Measurements from ENCODE around the gene CD84.
A peak's percentile ranks its signal among the peaks of the same experiment; 100 is the strongest.
"Not testable (repeated sequence)": the region's sequence is repeated elsewhere in the genome, so short reads cannot be mapped to it uniquely, and the experiment has no call there.

Gene CD84

GRCh38 chr1:160608941-160609340, 29.6 kb upstream of the CD84 start:
- no peak for DNase-seq

GRCh38 chr1:160608514-160608913, 29.2 kb upstream of the CD84 start:
- DNase-seq: no peak

GRCh38 chr1:160608057-160608456, 28.8 kb upstream of the CD84 start:
- no peak for DNase-seq

- DNase-seq: no peak
Measured at GRCh38 chr1:160607672-160608032, 28.4 kb upstream of the CD84 start.

GRCh38 chr1:160607011-160607671, 27.8 kb upstream of the CD84 start:
- DNase-seq: peak; percentile 90

GRCh38 chr1:160606611-160607010, 27.3 kb upstream of the CD84 start:
- no peak for DNase-seq

- DNase-seq: no peak
Measured at GRCh38 chr1:160605792-160606479, 26.6 kb upstream of the CD84 start.

- no peak for DNase-seq
Measured at GRCh38 chr1:160605205-160605604, 25.9 kb upstream of the CD84 start.

GRCh38 chr1:160597705-160598104, 18.4 kb upstream of the CD84 start:
- no peak for DNase-seq

- DNase-seq: no peak
Measured at GRCh38 chr1:160597051-160597450, 17.8 kb upstream of the CD84 start.

- no peak for DNase-seq
Measured at GRCh38 chr1:160590488-160590887, 11.2 kb upstream of the CD84 start.

GRCh38 chr1:160588468-160588867, 9.2 kb upstream of the CD84 start:
- DNase-seq: no peak

GRCh38 chr1:160584784-160585183, 5.5 kb upstream of the CD84 start:
- no peak for DNase-seq

- DNase-seq: not testable (repeated sequence)
Measured at GRCh38 chr1:160582976-160583375, 3.7 kb upstream of the CD84 start.

GRCh38 chr1:160581961-160582360, 2.7 kb upstream of the CD84 start:
- DNase-seq: no peak

GRCh38 chr1:160580221-160580812, 1.0 kb upstream of the CD84 start:
- DNase-seq: no peak

- DNase-seq: no peak
Measured at GRCh38 chr1:160578525-160579191, 638 bp downstream of the CD84 start.

GRCh38 chr1:160578175-160578524, 1.1 kb downstream of the CD84 start:
- no peak for DNase-seq

GRCh38 chr1:160577671-160578070, 1.6 kb downstream of the CD84 start:
- no peak for DNase-seq

- no peak for DNase-seq
Measured at GRCh38 chr1:160576884-160577283, 2.4 kb downstream of the CD84 start.

- peak; percentile 53 for DNase-seq
Measured at GRCh38 chr1:160576390-160576789, 2.9 kb downstream of the CD84 start.

GRCh38 chr1:160575112-160575664, 4.1 kb downstream of the CD84 start:
- DNase-seq: no peak

- DNase-seq: no peak
Measured at GRCh38 chr1:160570840-160571239, 8.5 kb downstream of the CD84 start.

- no peak for DNase-seq
Measured at GRCh38 chr1:160569806-160570205, 9.5 kb downstream of the CD84 start.
